Measurements from ENCODE around the gene SEMA5A.

SEMA5A gene

DNA sequence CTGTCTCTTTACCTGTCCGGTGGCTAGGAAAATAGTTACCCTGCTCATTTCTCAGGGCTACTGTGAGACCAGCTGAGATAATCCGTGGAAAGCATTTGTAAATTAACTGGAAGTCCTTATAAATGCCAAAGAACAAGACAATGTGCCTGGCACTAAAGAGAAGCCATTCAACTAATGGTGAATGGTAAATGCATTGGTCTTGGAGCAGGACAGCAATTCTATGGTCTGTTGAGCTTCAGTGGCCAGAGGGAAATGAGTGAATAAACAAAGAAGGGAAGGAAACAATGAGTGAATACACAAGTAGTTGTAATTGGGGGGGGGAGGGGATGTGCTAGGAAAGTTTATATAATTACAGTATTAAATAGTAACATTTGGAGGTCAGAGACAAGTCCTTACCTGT lies 353.6 kb downstream of the SEMA5A start:
- FAIRE-seq: no peak

DNA sequence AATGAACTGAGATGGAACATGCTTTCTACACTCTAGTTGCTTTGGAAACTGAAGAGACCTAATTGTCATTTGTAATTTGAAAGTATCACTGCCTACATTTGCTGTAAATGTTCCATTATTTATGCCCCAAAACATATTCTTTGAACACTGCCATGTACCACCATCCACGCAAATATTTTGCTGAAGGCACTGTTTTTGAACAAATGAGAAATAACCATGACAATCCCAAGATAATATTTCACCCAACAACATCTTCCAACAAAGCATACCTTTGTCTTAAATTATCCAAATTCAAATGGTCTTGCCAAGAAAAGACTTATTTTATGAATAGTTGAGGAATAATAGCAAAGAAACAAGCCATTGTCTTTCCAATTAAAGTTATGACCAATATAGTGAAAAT lies 356.2 kb downstream of the SEMA5A start:
- no peak for FAIRE-seq

DNA sequence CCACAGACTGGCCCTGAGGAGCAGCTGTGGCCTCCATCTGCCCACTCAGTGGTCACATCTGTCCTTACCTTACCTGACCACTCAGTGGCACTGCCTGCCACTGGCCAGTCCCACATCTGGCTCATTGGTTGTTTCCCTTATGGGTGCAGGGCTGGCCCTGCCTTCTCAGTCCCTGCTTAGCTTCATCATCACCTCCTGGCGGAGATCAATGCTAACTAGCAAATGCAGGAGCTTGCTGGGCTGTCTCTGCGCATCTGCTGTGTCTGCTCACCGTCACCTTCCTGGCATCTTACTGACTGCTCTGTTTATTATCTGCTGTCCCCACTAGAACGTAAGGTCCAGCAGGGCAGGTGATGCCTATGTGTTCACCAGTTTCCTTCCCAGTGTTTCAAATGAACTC lies 356.9 kb downstream of the SEMA5A start:
- no peak for FAIRE-seq

DNA sequence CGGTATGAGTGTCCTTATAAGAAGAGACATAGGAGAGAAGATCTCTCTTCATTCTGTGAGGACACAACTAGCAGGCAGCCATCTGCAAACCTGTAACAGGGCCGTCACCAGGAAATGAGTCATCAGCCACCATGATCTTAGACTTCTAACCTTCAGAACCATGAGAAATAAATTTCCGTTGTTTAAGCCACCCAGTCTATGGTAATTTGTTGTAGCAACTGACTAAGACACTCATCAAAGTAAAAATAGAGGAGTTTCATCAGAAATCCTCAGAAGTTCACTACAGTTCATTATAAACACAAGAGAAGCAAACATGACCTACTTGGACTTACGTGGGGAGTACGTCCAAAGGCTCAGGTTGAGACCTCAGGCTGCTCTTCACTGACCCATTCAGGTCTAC lies 357.7 kb downstream of the SEMA5A start:
- FAIRE-seq: no peak

DNA sequence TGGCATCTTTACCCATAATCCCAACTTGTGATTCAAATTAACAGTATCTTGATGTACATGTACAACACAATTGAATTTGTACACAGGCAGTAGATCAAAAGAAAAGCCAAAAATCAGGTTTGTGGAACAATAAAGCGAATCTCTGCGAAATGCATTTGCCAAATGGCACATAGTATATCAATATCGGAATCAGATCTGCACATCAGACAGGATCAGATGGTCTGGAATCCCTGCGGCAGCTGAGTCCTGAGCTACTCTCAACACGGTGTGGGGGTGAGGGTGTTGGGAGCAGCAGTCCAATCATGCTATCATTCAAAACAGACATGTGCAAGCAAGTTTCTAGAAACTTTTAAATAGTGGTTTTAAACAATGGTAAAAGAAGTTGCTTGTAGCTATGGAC lies 358.3 kb downstream of the SEMA5A start:
- no peak for FAIRE-seq

DNA sequence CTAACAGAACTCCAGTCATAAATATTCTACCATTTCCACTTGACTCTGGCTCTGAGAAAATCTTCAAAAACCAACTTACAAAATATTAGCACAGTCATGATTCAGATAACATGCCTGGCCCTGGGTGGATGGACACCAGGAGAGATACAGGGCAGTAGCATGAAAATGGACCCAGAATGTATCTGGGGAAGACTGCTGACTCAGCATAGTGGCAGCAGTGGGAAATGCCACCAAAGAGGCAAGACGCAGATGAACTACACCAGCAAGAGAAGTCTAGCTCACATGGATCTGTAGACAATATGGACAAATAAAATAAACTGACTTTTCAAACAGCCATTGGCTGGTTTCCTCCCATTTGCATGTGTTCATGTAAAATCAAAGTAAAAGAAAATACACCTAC lies 359.8 kb downstream of the SEMA5A start:
- no peak for FAIRE-seq

DNA sequence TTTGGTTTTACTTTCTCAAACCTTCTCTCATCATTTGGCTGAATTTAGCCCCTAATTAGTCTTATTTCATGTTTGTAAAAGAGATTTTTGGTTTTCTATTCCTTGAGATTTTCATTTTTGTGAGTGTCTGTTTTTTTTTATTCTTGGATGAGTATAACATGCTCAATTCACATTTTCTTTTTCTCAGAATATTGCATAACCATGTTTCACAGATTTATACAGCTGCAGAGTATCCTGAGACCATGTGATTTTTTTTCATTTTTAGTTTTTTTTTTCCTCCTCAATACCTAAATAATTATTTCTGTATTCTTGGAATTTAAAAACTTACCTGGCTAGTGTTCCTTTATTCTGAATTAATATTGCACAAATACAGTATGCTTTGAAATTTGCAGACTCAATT lies 361.9 kb downstream of the SEMA5A start:
- no peak for FAIRE-seq

DNA sequence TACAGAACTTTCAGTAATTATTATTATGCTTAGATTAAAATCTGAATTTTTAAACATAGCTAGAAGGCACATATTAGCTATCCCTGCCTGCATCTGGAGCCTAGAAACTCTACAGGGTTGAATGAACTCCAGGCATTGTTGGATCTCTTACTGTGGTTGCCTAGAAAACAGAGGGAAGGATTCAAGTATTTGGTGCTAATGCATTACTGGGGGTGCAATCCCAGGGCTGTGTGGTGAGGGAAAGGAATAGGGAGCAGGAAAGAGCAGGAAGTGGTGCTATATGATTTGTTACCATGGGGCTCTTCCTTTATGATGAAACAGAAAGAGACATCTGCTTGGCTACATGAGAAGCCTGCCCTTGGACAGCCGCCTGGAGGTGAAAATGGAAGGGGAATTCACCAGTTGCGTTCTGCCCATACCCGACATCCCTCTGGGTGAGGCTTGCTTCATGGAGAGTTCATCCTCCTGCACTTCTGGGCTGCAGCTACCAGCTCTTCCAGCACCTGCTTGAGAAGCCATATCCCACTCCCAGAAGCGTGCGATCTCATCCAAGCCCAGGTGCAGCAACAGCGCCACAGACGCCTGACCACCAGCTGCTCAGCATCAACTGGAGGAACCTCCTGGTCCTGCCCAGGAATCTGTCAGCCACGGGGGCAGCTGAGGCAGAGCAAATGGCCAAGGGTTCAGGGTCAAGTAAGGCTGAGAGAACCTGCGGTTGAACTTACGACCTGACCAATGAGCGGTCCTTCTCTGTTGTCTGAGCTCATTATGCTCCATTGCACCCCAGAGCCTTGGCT lies 362.8 kb downstream of the SEMA5A start:
- FAIRE-seq: no peak

DNA sequence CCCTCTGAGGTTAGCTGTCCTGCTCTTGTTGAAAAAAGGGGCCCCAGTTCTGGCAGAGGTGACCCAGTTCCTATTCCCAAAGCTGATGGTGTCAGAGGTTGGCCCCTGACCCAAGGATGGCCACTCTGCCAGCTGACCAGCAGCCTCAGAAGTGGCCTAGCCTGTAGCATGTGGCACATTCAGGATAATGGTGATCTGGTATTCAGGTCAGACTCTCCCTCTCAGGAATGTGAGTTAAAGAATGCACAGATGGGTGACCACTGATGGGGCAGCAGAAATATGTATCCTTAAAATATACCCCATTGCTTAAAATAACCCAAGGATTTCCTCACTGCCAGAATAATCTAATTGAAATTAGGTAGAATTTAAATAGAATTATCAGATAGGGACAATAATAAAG lies 369.2 kb downstream of the SEMA5A start:
- FAIRE-seq: no peak

DNA sequence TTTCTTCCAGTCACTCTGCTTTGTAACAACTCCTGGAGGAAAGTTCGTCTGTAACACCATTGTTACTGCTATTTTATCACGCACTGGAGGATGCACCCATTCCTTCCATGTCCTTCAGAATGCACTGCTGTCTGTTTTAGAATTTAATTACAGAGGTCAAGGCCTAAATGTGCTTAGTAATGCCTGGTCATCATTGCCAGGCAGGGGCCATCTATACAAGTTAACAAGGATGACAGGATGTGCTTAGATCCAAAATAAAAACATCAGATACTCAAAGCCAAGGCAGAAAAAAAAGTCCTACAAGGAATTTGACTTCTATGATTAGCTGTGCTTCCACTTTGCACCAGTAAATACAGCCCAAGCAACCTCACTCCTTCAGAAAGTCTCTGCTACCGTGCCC lies 371.4 kb downstream of the SEMA5A start:
- FAIRE-seq: no peak

DNA sequence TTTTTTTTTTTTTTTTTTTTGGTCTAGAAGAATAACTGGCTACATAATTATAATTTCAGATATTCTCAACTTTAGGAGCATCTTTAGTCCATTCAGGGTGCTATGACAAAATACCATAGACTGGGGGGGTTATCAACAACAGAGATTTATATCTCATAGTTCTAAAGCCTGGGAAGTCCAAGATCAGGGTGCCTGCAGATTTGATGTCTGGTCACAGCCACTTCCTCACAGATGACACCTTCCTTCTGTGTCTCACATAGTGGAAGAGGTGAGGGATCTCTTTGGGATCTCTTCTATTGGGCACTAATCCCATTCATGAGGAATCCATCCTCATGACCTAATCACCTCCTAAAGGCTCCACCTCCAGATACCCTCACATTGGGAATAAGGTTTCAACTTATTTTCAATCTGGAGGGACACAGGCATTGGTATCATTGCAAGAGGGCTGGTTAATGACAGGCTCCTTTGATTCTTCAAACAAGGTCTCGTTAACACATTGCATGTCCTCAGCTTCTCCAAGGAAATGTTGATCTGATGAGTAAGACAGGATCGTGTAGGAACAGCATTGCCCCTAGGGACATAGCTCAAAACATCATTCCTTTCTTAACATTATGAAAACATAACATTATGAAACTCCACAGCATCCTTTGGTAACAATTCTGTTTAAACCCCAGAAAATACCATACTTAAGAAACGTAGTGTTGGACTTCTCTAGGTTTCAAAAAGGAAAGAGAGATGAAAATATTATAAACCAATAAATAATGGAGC lies 372.4 kb downstream of the SEMA5A start:
- FAIRE-seq: no peak

DNA sequence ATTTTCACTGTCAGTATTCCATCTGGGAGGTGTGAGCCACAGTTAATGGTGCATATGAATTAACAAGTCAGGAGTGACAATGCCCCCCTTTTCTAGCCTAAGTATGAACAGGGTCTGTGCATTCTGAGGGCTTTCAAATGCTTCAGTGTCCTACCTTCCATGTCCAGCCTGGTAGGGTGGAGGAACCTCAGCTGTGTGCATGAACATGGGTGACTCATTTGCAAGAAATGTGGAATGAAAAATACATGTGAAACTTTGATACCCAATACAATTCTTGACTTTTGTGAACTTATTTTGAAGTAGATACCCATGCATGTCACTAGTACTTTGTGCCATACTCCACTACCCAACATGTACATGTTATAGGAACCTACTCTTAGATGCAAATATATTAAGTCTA lies 375.8 kb downstream of the SEMA5A start:
- FAIRE-seq: no peak

DNA sequence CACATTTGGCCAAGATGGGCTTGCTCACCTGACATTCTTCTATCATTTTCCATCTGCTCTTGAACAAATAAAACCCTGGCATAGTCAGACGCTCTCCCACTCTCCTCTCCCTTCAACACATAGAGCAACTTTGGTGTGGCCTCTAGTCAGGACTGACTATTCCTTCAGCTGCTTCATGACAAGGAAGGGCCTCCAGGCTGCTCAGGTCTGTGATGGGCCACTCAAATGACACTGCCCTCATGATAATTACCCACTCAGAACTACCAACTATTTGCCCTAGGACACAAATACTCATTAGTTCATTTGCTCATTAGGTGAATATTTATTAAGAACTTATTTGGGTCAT lies 376.3 kb downstream of the SEMA5A start:
- FAIRE-seq: no peak

DNA sequence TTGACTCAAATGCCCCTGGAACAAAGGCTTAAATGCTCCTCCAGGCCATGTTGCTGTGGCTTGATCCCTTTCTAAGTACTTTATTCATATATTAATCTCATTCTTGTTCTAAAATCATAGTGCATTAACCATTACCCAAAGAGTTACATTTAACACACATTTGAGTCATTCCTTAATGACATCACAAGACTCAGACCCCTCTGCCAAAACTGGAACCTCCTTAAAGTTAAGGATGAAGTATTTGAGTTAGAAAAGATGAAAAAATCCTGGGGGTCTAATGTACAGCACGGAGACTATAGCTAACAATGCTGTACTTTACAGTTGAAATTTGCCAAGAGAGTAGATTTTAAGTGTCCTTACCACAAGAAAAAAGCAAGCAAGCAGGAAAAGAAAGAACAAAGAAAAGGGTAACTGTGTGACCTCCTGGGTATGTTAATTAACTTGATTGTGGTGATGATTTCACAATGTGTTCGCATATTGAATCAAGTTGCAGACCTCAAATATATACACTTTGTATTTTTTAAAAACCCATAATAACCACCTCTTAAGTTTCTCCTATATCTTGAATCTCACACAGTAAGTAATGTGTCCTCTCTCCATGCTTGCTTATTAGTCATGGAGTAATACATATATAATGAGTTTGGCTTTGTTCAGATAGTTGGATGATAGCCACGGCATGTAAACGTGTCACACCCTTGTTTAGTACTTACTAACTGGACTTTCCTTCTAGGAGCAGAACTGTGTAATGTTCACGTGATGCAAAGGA lies 376.9 kb downstream of the SEMA5A start:
- FAIRE-seq: no peak

DNA sequence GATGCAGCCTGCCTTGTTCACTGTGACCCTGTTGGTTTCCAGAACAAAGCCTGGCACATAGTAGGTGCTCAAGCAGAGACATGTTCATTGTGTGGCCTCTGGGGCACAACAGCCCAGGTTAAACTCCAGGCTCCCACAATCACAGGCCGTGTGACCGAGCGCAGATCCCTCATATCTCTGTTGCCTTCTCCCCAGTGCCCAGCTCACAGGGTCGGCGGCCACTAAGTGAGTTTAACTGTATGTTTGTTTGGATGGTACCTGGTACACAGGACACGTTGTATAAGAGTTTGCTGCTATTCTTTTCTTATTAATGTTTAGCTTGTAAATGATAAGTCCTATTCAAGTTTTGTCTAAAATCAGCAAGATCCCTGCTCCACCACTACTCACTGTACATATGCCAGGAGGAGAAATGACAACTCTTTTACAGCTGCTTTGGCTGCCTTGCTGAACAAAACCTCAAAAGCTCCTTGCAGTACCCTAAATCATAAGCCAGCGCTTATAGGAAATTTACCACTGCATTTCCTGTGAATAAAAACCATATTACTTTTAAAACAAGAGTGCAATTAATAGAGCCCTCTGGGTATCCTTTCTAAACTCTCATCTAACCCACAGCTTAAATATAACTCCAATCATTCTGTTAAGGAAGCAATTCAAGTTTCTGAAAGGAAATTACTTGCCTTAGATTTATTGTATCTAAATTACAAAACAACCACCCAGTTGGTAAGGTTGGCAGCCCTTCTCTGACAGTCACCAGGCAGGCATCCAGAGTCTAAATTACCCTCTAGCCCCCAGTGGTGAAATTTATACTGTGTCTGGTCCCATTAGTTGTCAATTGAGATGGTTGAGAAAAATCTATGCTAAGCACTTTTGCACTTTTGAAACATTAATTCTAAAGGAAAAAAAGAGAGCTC lies 379.4 kb downstream of the SEMA5A start:
- no peak for FAIRE-seq

DNA sequence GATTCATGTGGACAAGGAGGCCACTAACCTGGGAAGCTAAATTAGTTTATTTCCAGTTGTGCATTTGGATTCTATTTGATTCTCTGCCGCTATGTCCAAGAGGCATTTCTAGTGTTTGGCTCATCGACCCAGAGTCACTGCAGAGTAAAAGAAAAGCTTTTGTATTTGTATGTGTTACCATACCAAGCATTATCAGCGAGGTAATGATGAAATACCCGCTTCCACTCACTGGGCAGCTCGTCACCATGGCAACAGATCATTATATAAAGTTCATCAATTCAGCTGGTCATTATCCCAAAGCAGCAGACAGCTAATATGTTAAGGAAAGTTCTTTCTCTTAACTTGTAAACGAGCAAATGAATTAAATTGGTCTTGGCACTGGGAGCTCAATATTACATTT lies 380.3 kb downstream of the SEMA5A start:
- no peak for FAIRE-seq

DNA sequence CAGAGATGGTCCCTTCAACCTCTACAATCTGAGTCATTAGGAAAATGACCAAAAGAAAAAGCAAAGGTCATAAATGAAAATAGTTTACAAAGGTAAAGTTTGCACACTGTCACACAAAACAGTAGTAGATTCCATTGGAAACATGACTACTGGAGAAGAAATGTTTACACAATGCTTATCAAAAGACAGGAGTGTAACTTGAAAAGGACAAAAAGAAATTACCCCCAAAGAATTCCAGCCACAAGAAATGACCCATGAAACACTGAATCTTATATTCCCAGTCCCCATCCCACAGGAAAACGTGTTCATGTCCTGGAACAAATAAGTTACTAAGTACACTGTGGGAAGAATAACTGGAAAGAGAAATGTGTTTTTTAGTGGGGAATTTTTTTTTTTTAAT lies 385.1 kb downstream of the SEMA5A start:
- no peak for FAIRE-seq

DNA sequence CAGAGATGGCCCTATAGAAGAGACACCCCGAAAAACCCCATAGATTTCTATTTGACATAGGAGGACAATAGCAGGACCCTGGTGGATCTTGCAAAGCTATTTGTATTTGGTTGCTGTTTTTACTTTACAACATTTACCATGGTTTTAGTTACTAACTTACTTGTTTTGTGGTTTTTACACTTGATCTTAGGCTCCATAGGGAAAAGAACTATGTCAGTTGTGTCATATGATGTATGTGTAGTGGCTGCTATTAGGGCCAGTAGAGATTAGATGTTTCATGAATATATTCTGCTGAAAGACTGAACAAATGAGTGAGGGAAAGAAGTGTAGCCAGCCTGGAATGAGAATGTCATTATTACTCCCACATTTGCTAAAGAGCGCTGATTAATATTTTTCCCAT lies 388.1 kb downstream of the SEMA5A start:
- no peak for FAIRE-seq

DNA sequence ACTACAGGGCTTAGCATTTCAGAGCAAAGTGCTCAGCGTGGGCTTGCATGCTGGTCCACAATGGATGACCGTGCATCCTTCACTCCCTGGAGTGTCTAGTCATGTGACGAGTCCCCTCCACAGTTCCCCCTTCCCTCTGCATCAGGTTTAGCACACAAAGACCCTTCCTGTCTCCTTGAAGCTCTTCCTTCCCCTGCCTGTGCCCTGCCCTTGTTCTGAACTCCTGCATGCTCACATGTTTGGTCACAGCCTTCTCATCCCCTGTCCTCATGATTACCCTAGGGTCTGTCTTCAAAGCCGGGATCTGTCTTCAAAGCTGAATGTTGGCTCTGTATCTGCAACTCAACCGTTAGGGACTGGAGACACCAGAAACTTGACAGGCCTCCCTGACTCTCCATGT lies 388.9 kb downstream of the SEMA5A start:
- no peak for FAIRE-seq

DNA sequence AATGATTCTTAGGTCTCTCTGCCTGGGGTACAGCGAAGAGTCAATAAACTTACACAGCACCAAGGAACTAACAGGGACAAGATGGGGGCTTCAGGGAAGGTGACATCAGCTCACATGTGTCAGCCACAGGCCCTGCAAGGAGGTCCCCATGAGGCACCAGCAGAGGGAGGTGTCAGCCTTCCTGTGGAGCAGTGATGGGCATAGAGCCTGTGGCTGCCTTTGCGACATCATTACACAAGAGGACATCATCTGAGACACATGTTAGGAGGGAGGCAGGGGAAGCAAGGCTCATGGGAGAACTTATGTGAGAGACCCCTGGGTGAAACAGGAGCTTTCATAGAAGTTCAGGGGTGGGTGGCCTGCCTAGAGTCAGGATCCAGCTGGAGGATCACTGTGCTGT lies 389.6 kb downstream of the SEMA5A start:
- FAIRE-seq: no peak

DNA sequence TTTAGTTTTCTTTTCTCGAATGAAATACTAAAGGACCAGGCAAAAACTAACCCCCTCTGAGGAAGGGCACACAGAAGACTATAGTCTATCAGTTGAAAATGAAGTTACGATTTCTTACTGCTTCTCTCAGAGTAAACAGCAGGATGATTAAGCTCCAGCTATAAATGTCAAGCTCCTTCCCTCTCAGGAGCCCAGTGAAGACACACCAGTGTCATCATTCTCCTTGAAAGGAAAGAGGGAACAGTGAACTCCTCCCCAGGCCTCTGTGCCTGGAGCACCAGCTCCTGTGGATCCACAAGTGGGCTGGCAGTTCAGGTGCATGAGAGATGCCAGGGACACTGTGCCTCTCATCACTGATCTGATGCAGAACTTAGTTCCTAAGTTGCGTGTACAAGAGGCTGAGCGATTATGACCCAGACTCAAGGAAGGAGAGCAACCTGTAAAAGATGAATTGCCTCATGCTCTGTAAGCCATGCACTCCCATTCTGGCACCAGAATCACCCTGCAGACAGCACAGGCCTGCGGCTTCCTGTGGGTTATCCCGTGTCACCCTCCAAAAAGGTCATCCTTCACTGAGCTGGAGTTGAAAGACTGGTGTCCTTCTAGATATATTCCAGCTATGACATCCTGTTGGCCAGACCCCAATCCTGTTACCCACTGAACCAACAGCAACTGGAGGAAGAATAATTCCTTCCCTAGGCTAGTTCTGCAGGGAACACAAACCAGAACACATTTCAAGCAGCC lies 394.0 kb downstream of the SEMA5A start:
- FAIRE-seq: no peak

DNA sequence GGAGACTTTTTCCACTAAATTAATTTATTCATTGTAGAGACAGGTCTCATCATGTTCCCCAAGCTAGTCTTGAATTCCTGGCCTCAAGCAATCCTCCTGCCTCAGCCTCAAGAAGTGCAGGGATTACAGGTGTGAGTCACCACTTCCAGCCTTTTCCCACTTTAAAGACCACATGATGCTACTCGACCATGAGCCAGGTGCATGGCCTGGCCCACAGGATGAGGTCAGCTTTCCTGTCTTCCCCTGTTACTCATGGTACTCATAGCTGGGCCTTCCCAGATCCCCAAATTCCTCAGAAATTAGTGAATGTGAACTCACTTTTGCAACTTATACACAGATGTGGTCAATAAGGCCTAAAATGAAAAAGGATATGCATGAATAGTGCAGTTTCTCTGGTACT lies 395.9 kb downstream of the SEMA5A start:
- no peak for FAIRE-seq
